GM23338 (cell line): ENCODE results near the gene KDM5C. TPM values are rescaled to one million over a fixed set of nuclear protein-coding genes. Genes with fewer than 3 reads are reported as not detected.

Experiments used
- ATAC-seq: fragments of 200-7000 bp; cut with Tn5 transposase; 3 replicates; pipeline ENCODE4 v1.9.1; 2020
- DNase-seq: peaks from one replicate; pipeline ENCODE4 v3.0.0-alpha.2; 2015; ENCODE audit warnings: low spot score
- H2AFZ ChIP-seq: fragments of 200-600 bp; sonication (generic); 2 replicates; pipeline ENCODE4 v1.8.0; 2016; ENCODE audit warnings: antibody characterized with exemption, mild to moderate bottlenecking, moderate library complexity
- H3F3A ChIP-seq: fragments of 200-600 bp; sonication (generic); replicated peaks from 2 replicates; pipeline ENCODE4 v1.8.0; 2017; ENCODE audit warnings: antibody characterized with exemption, mixed run types, low read depth
- H3K27ac ChIP-seq: fragments of 200-600 bp; sonication (generic); 2 replicates; pipeline ENCODE4 v1.6.1; 2016; ENCODE audit warnings: low read depth
- H3K27me3 ChIP-seq: fragments of 200-600 bp; sonication (generic); 2 replicates; pipeline ENCODE4 v1.8.0; 2016; ENCODE audit warnings: mild to moderate bottlenecking, mixed run types, moderate library complexity; ENCODE audit not compliant: insufficient read depth
- H3K36me3 ChIP-seq: fragments of 200-600 bp; sonication (generic); 2 replicates; pipeline ENCODE4 v1.8.0; 2016; ENCODE audit warnings: mild to moderate bottlenecking; ENCODE audit not compliant: insufficient read depth
- H3K4me1 ChIP-seq: fragments of 200-600 bp; sonication (generic); 2 replicates; pipeline ENCODE4 v1.8.0; 2016; ENCODE audit warnings: mild to moderate bottlenecking, moderate library complexity; ENCODE audit not compliant: insufficient read depth
- H3K4me2 ChIP-seq: fragments of 200-600 bp; sonication (generic); 2 replicates; pipeline ENCODE4 v1.7.1; 2017; ENCODE audit warnings: mixed run types
- H3K4me3 ChIP-seq: fragments of 200-600 bp; sonication (generic); 2 replicates; pipeline ENCODE4 v1.6.1; 2016; ENCODE audit warnings: mixed run types
- H3K79me2 ChIP-seq: fragments of 200-600 bp; sonication (generic); replicated peaks from 2 replicates; pipeline ENCODE4 v1.8.0; 2017; ENCODE audit warnings: mild to moderate bottlenecking; ENCODE audit not compliant: insufficient read depth
- H3K9me2 ChIP-seq: fragments of 200-600 bp; sonication (generic); 2 replicates; pipeline ENCODE4 v1.8.0; 2017; ENCODE audit not compliant: insufficient read depth
- H4K20me1 ChIP-seq: fragments of 200-600 bp; sonication (generic); replicated peaks from 2 replicates; pipeline ENCODE4 v1.8.0; 2017; ENCODE audit warnings: mild to moderate bottlenecking; ENCODE audit not compliant: insufficient read depth
- H3K27ac Mint-ChIP-seq: 2 replicates; pipeline ENCODE4 v1.8.0; 2020; ENCODE audit warnings: inconsistent platforms, mild to moderate bottlenecking, moderate library complexity, mixed read lengths
- H3K27me3 Mint-ChIP-seq: 3 replicates; pipeline ENCODE4 v1.8.0; 2022; ENCODE audit warnings: low read depth, mild to moderate bottlenecking, moderate library complexity, mixed read lengths, inconsistent platforms; ENCODE audit not compliant: insufficient read depth, poor library complexity
- H3K36me3 Mint-ChIP-seq: 3 replicates; pipeline ENCODE4 v1.8.0; 2021; ENCODE audit warnings: low read depth, mild to moderate bottlenecking, inconsistent platforms, moderate library complexity, mixed read lengths
- H3K4me1 Mint-ChIP-seq: 3 replicates; pipeline ENCODE4 v1.8.0; 2020; ENCODE audit warnings: mild to moderate bottlenecking, inconsistent platforms, mixed read lengths
- H3K4me3 Mint-ChIP-seq: 3 replicates; pipeline ENCODE4 v1.8.0; 2021; ENCODE audit warnings: moderate library complexity, mild to moderate bottlenecking, inconsistent platforms, mixed read lengths
- H3K9me3 Mint-ChIP-seq: 3 replicates; pipeline ENCODE4 v1.8.0; 2020; ENCODE audit warnings: moderate library complexity, mild to moderate bottlenecking, inconsistent platforms, mixed read lengths
- EZH2 ChIP-seq: fragments of 200-600 bp; sonication (generic); IDR thresholded peaks from one replicate; pipeline ENCODE4 v1.8.0; 2017; ENCODE audit warnings: antibody characterized with exemption, mild to moderate bottlenecking, low read depth; ENCODE audit not compliant: unreplicated experiment
- EZH2phosphoT487 ChIP-seq: fragments of 200-600 bp; sonication (generic); IDR thresholded peaks from one replicate; pipeline ENCODE4 v1.8.1; 2018; ENCODE audit warnings: antibody characterized with exemption; ENCODE audit not compliant: unreplicated experiment
- JUNB ChIP-seq: IDR thresholded peaks from one replicate; pipeline ENCODE4 v1.6.1; 2016; ENCODE audit warnings: antibody characterized with exemption; ENCODE audit not compliant: unreplicated experiment
- STAT1 ChIP-seq: IDR thresholded peaks from one replicate; pipeline ENCODE4 v1.6.1; 2016; ENCODE audit warnings: antibody characterized with exemption; ENCODE audit not compliant: unreplicated experiment
- polyA plus RNA-seq: library from polyadenylated mRNA; unstranded; fragments of >200 nt; fragmentation: Nextera tagmentation; extraction: Ambion mirVana; gene quantifications from 2 replicates; pipeline ENCODE4 v1.2.1, GENCODE V29; 2016
- total RNA-seq: library from RNA; depleted of rRNA; stranded (reverse); fragments of >200 nt; shearing (Covaris generic); gene quantifications from 2 replicates; pipeline ENCODE4 v1.2.3, GENCODE V29; 2014
- TF ChIP-seq, protein P1 (sequence below): fragments of 250-450 bp; sonication (Bioruptor Pico); IDR thresholded peaks from 2 replicates; pipeline ENCODE4 v1.5.0; 2020; ENCODE audit warnings: mild to moderate bottlenecking, moderate library complexity
- TF ChIP-seq, protein P2 (sequence below): IDR thresholded peaks from 2 replicates; pipeline ENCODE4 v1.6.1; 2016; ENCODE audit warnings: antibody characterized with exemption

Gene KDM5C
- total and polyA plus RNA-seq, 2 experiments from 2014 or later: 20.3 to 173 TPM

DNA sequence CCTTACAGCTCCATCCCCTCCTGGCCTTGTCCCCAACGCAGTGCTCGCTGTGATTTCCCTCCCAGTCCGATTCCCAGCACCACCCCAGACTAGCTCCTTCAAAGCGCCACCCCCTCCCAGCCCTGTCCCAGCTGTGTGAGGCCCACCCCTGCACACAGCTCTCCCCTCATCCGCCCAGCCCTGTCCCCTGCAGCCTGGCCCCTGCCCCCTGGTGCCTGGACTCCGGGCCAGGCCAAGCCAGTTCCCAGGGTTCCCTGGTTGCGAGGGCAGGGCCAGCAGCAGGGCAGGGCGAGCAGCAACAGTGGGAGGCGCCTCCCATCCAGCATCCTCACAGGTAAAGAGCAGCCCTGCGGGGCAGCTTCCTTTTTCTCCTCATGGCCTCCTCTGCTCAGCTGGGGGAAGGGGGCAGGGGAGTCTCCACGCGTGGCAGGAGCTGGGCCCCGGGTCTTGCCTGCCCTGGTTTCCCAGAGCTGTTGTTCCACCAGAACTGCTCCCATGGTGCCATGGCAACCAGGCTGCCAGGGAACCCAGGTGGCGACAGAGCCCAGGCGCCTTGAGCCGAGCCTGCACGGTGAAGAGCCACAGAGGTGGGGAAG lies 31.5 kb upstream of the KDM5C start:
- H3K27me3 Mint-ChIP-seq: peaks cover 9% of the 10 kb centered on the region
- no peaks in the 10 kb centered on the region for H3K4me1 ChIP-seq
- H3F3A ChIP-seq: no peaks in the 10 kb centered on the region
- TF ChIP-seq, protein P1, sequence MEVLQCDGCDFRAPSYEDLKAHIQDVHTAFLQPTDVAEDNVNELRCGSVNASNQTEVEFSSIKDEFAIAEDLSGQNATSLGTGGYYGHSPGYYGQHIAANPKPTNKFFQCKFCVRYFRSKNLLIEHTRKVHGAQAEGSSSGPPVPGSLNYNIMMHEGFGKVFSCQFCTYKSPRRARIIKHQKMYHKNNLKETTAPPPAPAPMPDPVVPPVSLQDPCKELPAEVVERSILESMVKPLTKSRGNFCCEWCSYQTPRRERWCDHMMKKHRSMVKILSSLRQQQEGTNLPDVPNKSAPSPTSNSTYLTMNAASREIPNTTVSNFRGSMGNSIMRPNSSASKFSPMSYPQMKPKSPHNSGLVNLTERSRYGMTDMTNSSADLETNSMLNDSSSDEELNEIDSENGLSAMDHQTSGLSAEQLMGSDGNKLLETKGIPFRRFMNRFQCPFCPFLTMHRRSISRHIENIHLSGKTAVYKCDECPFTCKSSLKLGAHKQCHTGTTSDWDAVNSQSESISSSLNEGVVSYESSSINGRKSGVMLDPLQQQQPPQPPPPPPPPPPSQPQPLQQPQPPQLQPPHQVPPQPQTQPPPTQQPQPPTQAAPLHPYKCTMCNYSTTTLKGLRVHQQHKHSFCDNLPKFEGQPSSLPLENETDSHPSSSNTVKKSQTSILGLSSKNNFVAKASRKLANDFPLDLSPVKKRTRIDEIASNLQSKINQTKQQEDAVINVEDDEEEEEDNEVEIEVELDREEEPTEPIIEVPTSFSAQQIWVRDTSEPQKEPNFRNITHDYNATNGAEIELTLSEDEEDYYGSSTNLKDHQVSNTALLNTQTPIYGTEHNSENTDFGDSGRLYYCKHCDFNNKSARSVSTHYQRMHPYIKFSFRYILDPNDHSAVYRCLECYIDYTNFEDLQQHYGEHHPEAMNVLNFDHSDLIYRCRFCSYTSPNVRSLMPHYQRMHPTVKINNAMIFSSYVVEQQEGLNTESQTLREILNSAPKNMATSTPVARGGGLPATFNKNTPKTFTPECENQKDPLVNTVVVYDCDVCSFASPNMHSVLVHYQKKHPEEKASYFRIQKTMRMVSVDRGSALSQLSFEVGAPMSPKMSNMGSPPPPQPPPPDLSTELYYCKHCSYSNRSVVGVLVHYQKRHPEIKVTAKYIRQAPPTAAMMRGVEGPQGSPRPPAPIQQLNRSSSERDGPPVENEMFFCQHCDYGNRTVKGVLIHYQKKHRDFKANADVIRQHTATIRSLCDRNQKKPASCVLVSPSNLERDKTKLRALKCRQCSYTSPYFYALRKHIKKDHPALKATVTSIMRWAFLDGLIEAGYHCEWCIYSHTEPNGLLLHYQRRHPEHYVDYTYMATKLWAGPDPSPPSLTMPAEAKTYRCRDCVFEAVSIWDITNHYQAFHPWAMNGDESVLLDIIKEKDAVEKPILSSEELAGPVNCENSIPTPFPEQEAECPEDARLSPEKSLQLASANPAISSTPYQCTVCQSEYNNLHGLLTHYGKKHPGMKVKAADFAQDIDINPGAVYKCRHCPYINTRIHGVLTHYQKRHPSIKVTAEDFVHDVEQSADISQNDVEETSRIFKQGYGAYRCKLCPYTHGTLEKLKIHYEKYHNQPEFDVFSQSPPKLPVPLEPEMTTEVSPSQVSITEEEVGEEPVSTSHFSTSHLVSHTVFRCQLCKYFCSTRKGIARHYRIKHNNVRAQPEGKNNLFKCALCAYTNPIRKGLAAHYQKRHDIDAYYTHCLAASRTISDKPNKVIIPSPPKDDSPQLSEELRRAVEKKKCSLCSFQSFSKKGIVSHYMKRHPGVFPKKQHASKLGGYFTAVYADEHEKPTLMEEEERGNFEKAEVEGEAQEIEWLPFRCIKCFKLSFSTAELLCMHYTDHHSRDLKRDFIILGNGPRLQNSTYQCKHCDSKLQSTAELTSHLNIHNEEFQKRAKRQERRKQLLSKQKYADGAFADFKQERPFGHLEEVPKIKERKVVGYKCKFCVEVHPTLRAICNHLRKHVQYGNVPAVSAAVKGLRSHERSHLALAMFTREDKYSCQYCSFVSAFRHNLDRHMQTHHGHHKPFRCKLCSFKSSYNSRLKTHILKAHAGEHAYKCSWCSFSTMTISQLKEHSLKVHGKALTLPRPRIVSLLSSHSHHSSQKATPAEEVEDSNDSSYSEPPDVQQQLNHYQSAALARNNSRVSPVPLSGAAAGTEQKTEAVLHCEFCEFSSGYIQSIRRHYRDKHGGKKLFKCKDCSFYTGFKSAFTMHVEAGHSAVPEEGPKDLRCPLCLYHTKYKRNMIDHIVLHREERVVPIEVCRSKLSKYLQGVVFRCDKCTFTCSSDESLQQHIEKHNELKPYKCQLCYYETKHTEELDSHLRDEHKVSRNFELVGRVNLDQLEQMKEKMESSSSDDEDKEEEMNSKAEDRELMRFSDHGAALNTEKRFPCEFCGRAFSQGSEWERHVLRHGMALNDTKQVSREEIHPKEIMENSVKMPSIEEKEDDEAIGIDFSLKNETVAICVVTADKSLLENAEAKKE (CRISPR knock-in tag): no peak
- TF ChIP-seq, protein P2, sequence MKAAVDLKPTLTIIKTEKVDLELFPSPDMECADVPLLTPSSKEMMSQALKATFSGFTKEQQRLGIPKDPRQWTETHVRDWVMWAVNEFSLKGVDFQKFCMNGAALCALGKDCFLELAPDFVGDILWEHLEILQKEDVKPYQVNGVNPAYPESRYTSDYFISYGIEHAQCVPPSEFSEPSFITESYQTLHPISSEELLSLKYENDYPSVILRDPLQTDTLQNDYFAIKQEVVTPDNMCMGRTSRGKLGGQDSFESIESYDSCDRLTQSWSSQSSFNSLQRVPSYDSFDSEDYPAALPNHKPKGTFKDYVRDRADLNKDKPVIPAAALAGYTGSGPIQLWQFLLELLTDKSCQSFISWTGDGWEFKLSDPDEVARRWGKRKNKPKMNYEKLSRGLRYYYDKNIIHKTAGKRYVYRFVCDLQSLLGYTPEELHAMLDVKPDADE: no peak
- no peak for TF ChIP-seq JUNB
- no peak for TF ChIP-seq EZH2phosphoT487
- TF ChIP-seq STAT1: no peak
- TF ChIP-seq EZH2: no peak
- no peaks in the 10 kb centered on the region for H3K27me3 ChIP-seq
- H3K9me3 Mint-ChIP-seq: peaks cover 3% of the 10 kb centered on the region; the same call in 2 of the 3 replicates
- H4K20me1 ChIP-seq: no peaks in the 10 kb centered on the region
- DNase-seq (peak; percentile 38), ATAC-seq (peak; percentile 90)
- H3K4me2 ChIP-seq: no peak overlapping the region
- no peaks in the 10 kb centered on the region for H3K9me2 ChIP-seq
- peaks cover 19% of the 10 kb centered on the region for H3K36me3 Mint-ChIP-seq
- H3K4me3 Mint-ChIP-seq: peak overlapping the region; percentile 56; the same call in 2 of the 3 replicates
- no peak overlapping the region for H2AFZ ChIP-seq
- H3K79me2 ChIP-seq: no peaks in the 10 kb centered on the region
- H3K4me3 ChIP-seq: no peak overlapping the region
- H3K27ac ChIP-seq: no peak overlapping the region
- H3K4me1 Mint-ChIP-seq: peaks cover 12% of the 10 kb centered on the region
- H3K27ac Mint-ChIP-seq: no peak overlapping the region
- H3K36me3 ChIP-seq: no peaks in the 10 kb centered on the region
